Skeletal muscle cell (primary cell): ENCODE results near the gene MAP2K5.

Experiments
- DNase-seq: peaks from one replicate; pipeline ENCODE4 v3.0.0-alpha.2; 2010; ENCODE audit warnings: low read depth
- H3K4me3 ChIP-seq: 2 replicates; pipeline ENCODE4 v1.5.1; 2011; ENCODE audit warnings: low read depth, mild to moderate bottlenecking, control low read depth, low read length, moderate library complexity

The MAP2K5 gene

DNA sequence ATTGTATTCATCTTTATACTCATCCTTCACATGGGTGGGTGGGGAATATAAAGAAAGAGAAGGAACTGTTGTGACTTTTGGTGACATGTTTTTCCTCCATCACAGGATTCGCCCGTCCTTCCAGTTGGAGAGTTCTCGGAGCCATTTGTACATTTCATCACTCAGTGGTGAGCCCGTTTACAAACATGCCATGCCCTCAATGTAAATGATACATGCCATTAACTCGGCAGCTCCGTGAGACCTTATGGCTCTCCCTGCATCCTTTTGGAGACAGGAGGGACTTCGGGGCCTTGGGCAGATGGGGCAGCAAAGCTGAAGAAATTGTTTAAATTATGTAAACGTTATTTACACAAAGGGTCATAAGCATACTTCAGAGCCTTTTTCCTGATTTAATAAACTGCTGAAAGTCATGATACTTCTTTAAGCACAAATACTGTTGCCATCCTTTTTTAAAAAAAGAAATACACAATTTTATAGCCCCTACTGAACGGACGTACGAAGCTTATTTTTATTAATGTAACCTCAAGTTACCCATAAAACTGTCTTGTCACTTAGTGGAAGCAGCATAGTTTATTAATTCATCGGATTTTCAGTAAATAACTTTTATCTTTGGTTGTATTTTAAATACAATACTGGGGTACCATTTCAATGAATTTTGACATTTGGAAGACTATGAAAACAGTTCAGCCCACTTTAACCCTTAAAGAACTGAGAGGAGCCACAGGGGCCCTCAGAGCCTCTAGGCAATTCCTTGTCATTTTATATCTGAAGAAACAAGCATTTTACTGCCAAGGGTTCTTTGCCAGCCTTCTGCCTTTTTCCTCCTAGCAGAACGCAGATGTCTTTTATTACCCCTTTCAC, 227.2 kb downstream of the MAP2K5 start:
- DNase-seq: no peak

GRCh38 chr15:67770358-67770628, 227.8 kb downstream of the MAP2K5 start:
- DNase-seq: no peak
- no peak overlapping the region for H3K4me3 ChIP-seq

More for the DNA sequence above, 227.2 kb downstream of the MAP2K5 start:
- no peak overlapping the region for H3K4me3 ChIP-seq

GRCh38 chr15:67771189-67771800, 228.8 kb downstream of the MAP2K5 start:
- H3K4me3 ChIP-seq: no peak overlapping the region
- DNase-seq: no peak

DNA sequence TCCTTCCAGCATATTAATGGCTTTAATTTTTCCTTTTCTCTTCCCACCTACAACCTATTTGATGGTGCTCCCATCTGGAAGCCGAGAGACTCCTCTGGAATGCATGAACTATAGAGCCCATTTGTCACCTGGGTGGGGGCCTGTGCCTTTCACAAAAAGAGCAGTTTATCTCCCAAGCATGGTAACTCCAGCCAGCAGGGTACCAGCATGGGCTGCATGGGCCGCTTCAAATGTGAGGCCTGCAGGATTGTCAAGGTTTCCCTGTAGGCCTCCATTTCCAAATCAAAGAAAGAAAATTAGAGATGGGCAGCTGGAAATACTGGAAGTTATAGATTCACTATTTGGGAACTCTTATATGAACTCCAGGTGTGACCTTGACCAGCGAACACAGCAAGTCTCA, 232.1 kb downstream of the MAP2K5 start:
- no peak for DNase-seq
- H3K4me3 ChIP-seq: no peak overlapping the region

GRCh38 chr15:67775250-67775649, 232.7 kb downstream of the MAP2K5 start:
- DNase-seq: no peak
- no peak overlapping the region for H3K4me3 ChIP-seq

DNA sequence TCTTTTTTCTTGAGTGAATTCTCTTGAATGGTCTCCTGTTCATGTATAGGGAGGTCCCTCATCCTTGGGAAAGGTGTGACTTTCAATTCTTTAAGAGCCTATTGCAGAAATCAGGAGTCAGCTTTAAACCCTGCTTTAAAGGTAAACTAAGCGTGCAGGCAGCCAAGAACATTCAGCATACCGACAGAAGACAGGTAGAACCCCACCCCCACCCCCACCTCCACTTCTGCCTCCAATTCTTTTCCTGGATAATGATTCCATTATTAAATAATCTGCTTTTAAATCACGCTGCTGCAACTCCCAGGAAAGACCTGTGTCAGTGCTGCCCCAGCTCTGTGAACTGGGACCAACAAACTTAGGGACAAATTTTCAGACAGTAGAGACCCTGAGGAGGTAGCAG, 233.5 kb downstream of the MAP2K5 start:
- DNase-seq: no peak
- no peak overlapping the region for H3K4me3 ChIP-seq

GRCh38 chr15:67776600-67776999, 234.1 kb downstream of the MAP2K5 start:
- no peak for DNase-seq
- no peak overlapping the region for H3K4me3 ChIP-seq

- no peak for DNase-seq
These were observed 234.6 kb downstream of the MAP2K5 start for GRCh38 chr15:67777071-67777470.

GRCh38 chr15:67777773-67778172, 235.3 kb downstream of the MAP2K5 start:
- no peak for DNase-seq
- no peak overlapping the region for H3K4me3 ChIP-seq

More at GRCh38 chr15:67777071-67777470, 234.6 kb downstream of the MAP2K5 start:
- no peak overlapping the region for H3K4me3 ChIP-seq

GRCh38 chr15:67778968-67779548, 236.6 kb downstream of the MAP2K5 start:
- DNase-seq: no peak
- H3K4me3 ChIP-seq: no peak overlapping the region

- no peak for DNase-seq
- H3K4me3 ChIP-seq: no peak overlapping the region
These were observed 237.1 kb downstream of the MAP2K5 start for GRCh38 chr15:67779549-67780111.

DNA sequence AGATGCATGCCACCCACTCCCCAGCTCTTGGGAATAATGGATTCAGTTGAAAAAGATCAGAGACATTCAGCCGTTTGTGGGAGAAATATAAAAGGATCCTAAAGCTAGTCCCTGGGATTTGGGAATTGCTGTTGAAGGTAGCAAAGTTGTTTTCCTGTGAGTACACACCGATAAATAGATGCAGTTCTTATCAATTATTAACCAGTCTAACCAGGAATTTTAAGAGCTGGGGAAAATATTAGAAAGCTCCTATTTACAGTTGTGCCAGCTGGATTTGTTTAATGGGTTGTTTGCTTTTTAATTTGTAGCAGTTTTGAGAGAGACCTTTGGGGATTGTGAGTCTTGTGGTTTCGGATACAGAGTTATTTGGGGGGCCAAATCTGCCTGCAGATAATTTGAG, 238.6 kb downstream of the MAP2K5 start:
- no peak overlapping the region for H3K4me3 ChIP-seq
- DNase-seq: no peak

DNA sequence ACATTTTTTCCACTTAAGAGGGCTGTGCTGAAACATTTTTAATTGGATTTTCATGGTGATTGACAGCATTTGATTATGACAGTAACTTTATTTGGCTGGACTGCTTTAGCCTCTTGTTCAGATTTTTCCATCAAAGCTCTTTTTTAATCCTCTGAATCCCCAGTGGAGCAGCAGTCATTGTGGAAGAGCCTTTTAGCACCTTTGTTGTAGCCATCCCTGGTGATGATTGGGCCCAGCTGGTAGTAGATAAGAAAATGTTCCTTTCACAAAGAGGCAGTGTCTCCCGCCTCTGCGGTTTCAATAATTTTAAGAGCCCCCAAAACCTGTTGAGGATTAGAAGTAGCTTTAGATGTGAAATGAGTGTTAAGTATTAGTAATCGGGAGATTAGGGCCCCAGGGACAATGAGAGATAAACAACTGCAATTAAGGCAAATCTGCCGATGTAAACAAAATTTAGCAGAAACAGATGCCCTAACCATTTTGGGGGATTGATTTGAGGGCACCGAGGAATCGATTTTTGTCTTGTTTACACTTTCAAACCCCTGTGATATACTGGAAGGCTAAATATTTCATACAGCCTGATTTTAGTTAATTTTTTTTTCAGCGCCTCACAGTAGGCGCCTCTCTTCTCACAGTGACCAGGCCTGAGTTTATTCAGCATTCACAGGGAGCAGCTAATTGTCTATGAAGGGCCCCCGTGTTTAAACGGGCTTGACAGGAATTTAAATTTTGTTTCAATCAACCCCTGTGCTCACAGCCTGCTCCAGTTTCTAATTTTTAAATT, 239.6 kb downstream of the MAP2K5 start:
- H3K4me3 ChIP-seq: no peak overlapping the region
- no peak for DNase-seq

- no peak overlapping the region for H3K4me3 ChIP-seq
- DNase-seq: no peak
These were observed 240.1 kb downstream of the MAP2K5 start for GRCh38 chr15:67782691-67782991.

GRCh38 chr15:67783303-67783702, 240.8 kb downstream of the MAP2K5 start:
- no peak for DNase-seq

GRCh38 chr15:67784090-67784781, 241.7 kb downstream of the MAP2K5 start:
- DNase-seq: no peak
- no peak overlapping the region for H3K4me3 ChIP-seq

More at GRCh38 chr15:67783303-67783702, 240.8 kb downstream of the MAP2K5 start:
- H3K4me3 ChIP-seq: no peak overlapping the region

- H3K4me3 ChIP-seq: no peak overlapping the region
- DNase-seq: no peak
These were observed 242.4 kb downstream of the MAP2K5 start for GRCh38 chr15:67784856-67785430.

DNA sequence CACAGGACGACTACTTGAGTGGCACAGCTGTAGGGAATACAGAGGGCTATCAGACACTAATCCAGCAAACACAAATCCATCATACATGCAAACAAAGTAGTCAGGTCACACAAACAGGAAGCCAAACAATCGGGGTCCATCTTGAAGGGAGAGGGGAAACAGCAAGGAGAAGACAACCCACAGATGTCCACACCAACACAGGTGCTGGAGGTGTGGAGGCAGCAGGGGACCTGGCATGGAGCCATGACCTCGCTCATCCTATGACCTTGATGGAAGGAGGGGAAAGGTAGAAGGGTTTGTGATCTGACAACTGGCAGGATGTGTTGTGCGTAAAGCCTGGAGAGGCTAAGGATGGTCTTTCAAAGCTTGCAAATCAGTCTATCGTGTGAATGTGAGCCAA, 242.9 kb downstream of the MAP2K5 start:
- no peak overlapping the region for H3K4me3 ChIP-seq
- no peak for DNase-seq

DNA sequence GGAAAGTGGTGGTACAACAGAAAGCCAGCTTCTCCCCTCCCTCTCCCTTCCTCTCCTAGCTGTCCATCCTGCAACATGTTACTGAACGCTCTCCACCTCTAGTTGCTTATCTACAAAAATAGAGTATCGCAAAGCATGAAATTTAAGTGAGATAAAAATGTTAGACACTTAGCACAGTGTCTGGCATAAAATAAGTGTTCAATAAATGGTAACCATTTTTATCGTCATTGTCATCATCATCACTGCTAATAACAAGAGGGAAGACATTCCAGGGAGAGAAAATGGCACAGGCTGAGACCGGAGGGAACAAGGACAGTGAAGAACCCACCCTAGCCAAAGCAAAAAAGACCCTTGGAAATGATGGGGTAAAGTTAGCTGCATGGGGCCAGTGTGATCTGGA, 244.1 kb downstream of the MAP2K5 start:
- no peak overlapping the region for H3K4me3 ChIP-seq
- DNase-seq: no peak
